BLaER1 (cell line): ENCODE results near the gene NPC1L1.
A peak's percentile ranks its signal among the peaks of the same experiment; 100 is the strongest.

Source experiments
- H3K27ac ChIP-seq: shearing (Covaris generic); formaldehyde crosslinking; 2 replicates; pipeline ENCODE4 v1.8.1; 2022
- H3K27me3 ChIP-seq: shearing (Covaris generic); formaldehyde crosslinking; 2 replicates; pipeline ENCODE4 v1.8.1; 2022
- H3K36me3 ChIP-seq: shearing (Covaris generic); formaldehyde crosslinking; 2 replicates; pipeline ENCODE4 v1.8.1; 2022
- H3K4me1 ChIP-seq: shearing (Covaris generic); formaldehyde crosslinking; 2 replicates; pipeline ENCODE4 v1.8.1; 2022
- H3K4me2 ChIP-seq: shearing (Covaris generic); formaldehyde crosslinking; 2 replicates; pipeline ENCODE4 v1.8.1; 2022
- H3K4me3 ChIP-seq: shearing (Covaris generic); formaldehyde crosslinking; 2 replicates; pipeline ENCODE4 v1.8.1; 2022
- H3K9ac ChIP-seq: shearing (Covaris generic); formaldehyde crosslinking; 2 replicates; pipeline ENCODE4 v1.8.1; 2022
- H3K9me3 ChIP-seq: shearing (Covaris generic); formaldehyde crosslinking; 2 replicates; pipeline ENCODE4 v1.8.1; 2022
- H4K20me1 ChIP-seq: shearing (Covaris generic); formaldehyde crosslinking; 2 replicates; pipeline ENCODE4 v1.8.1; 2022
- Cebpa-rat ChIP-seq: shearing (Covaris generic); IDR thresholded peaks from 2 replicates; pipeline ENCODE4 v1.8.1; 2022

The NPC1L1 gene

GRCh38 chr7:44505595-44505994 lies 35.5 kb downstream of the NPC1L1 start:
- H3K27ac ChIP-seq = no peak overlapping the region
- H3K9me3 ChIP-seq = peaks cover 45% of the 10 kb centered on the region
- no peaks in the 10 kb centered on the region for H3K4me1 ChIP-seq
- no peak overlapping the region for H3K4me3 ChIP-seq
- H3K4me2 ChIP-seq = no peak overlapping the region
- no peaks in the 10 kb centered on the region for H3K36me3 ChIP-seq
- TF ChIP-seq Cebpa-rat = no peak
- H3K27me3 ChIP-seq = no peaks in the 10 kb centered on the region
- no peak overlapping the region for H3K9ac ChIP-seq
- H4K20me1 ChIP-seq = no peaks in the 10 kb centered on the region

GRCh38 chr7:44498230-44498954 lies 42.7 kb downstream of the NPC1L1 start:
- Histone ChIP-seq H3K4me2 (no peak overlapping the region), H3K9me3 (no peaks in the 10 kb centered on the region), H3K27me3 (no peaks in the 10 kb centered on the region), H3K4me1 (no peaks in the 10 kb centered on the region), H3K27ac (no peak overlapping the region), H3K36me3 (no peaks in the 10 kb centered on the region), H4K20me1 (no peaks in the 10 kb centered on the region), H3K4me3 (no peak overlapping the region), H3K9ac (no peak overlapping the region)
- TF ChIP-seq Cebpa-rat = no peak

GRCh38 chr7:44497155-44498027 lies 43.7 kb downstream of the NPC1L1 start:
- H3K27ac ChIP-seq = no peak overlapping the region
- no peak overlapping the region for H3K4me2 ChIP-seq
- no peaks in the 10 kb centered on the region for H3K9me3 ChIP-seq
- H3K4me3 ChIP-seq = no peak overlapping the region
- H3K9ac ChIP-seq = no peak overlapping the region
- TF ChIP-seq Cebpa-rat = no peak
- H4K20me1 ChIP-seq = no peaks in the 10 kb centered on the region
- H3K36me3 ChIP-seq = no peaks in the 10 kb centered on the region
- no peaks in the 10 kb centered on the region for H3K4me1 ChIP-seq
- no peaks in the 10 kb centered on the region for H3K27me3 ChIP-seq

GRCh38 chr7:44496385-44496784 lies 44.7 kb downstream of the NPC1L1 start:
- TF ChIP-seq Cebpa-rat = no peak
- H3K36me3 ChIP-seq = no peaks in the 10 kb centered on the region
- no peak overlapping the region for H3K27ac ChIP-seq
- H3K4me1 ChIP-seq = 0 out of 2 replicates have a peak, but pooled peaks cover under 1% of the 10 kb centered on the region
- H3K9me3 ChIP-seq = no peaks in the 10 kb centered on the region
- H3K27me3 ChIP-seq = no peaks in the 10 kb centered on the region
- H3K9ac ChIP-seq = no peak overlapping the region
- no peaks in the 10 kb centered on the region for H4K20me1 ChIP-seq
- H3K4me2 ChIP-seq = no peak overlapping the region
- no peak overlapping the region for H3K4me3 ChIP-seq

GRCh38 chr7:44494960-44495359 lies 46.2 kb downstream of the NPC1L1 start:
- Histone ChIP-seq H3K9ac (no peak overlapping the region), H3K27ac (no peak overlapping the region), H3K4me2 (no peak overlapping the region), H3K27me3 (no peaks in the 10 kb centered on the region), H3K4me3 (no peak overlapping the region), H4K20me1 (no peaks in the 10 kb centered on the region), H3K9me3 (no peaks in the 10 kb centered on the region), H3K4me1 (0 out of 2 replicates have a peak, but pooled peaks cover 6% of the 10 kb centered on the region), H3K36me3 (no peaks in the 10 kb centered on the region)
- TF ChIP-seq Cebpa-rat = no peak

- TF ChIP-seq Cebpa-rat = no peak
- peaks cover 41% of the 10 kb centered on the region for H3K4me1 ChIP-seq
- H3K9ac ChIP-seq = peak overlapping the region; percentile 98; the same call in 1 of the 2 replicates
- no peaks in the 10 kb centered on the region for H3K27me3 ChIP-seq
- H3K27ac ChIP-seq = peak overlapping the region; percentile 99
- H3K9me3 ChIP-seq = no peaks in the 10 kb centered on the region
- peaks cover 10% of the 10 kb centered on the region; the same call in 1 of the 2 replicates for H4K20me1 ChIP-seq
- peak overlapping the region; percentile 78 for H3K4me2 ChIP-seq
- H3K36me3 ChIP-seq = peaks cover 8% of the 10 kb centered on the region; the same call in 1 of the 2 replicates
- H3K4me3 ChIP-seq = peak overlapping the region; percentile 90
Measured at GRCh38 chr7:44491229-44491628, 49.9 kb downstream of the NPC1L1 start.

GRCh38 chr7:44490351-44491200 lies 50.6 kb downstream of the NPC1L1 start, which contains the start of gene NUDCD3:
Gene NUDCD3, minus strand, starts transcription at chr7:44490658. Its CDS starts 58 bp downstream, at chr7:44490600.
- H3K4me1 ChIP-seq = peaks cover 47% of the 10 kb centered on the region
- no peaks in the 10 kb centered on the region for H3K9me3 ChIP-seq
- peak within 1 kb of the TSS; percentile 78 for H3K4me2 ChIP-seq
- peak within 1 kb of the TSS; percentile 99 for H3K27ac ChIP-seq
- peak within 1 kb of the TSS; percentile 90 for H3K4me3 ChIP-seq
- H3K36me3 ChIP-seq = peaks cover 15% of the 10 kb centered on the region; the same call in 1 of the 2 replicates
- TF ChIP-seq Cebpa-rat = no peak
- H3K27me3 ChIP-seq = no peaks in the 10 kb centered on the region
- peaks cover 17% of the 10 kb centered on the region; the same call in 1 of the 2 replicates for H4K20me1 ChIP-seq
- peak within 1 kb of the TSS; percentile 98 for H3K9ac ChIP-seq

- H3K36me3 ChIP-seq = peaks cover 21% of the 10 kb centered on the region
Measured at GRCh38 chr7:44489955-44490350, 51.2 kb downstream of the NPC1L1 start.

GRCh38 chr7:44488955-44489354 lies 52.2 kb downstream of the NPC1L1 start:
- H3K27me3 ChIP-seq = no peaks in the 10 kb centered on the region
- H3K27ac ChIP-seq = no peak overlapping the region
- peaks cover 7% of the 10 kb centered on the region for H3K9me3 ChIP-seq
- peak overlapping the region; percentile 78 for H3K4me2 ChIP-seq
- H3K4me1 ChIP-seq = peaks cover 58% of the 10 kb centered on the region
- H3K36me3 ChIP-seq = peaks cover 31% of the 10 kb centered on the region
- peaks cover 18% of the 10 kb centered on the region; the same call in 1 of the 2 replicates for H4K20me1 ChIP-seq
- TF ChIP-seq Cebpa-rat = no peak
- peak overlapping the region; percentile 90 for H3K4me3 ChIP-seq
- peak overlapping the region; percentile 98; the same call in 1 of the 2 replicates for H3K9ac ChIP-seq

More at GRCh38 chr7:44489955-44490350, 51.2 kb downstream of the NPC1L1 start:
- Histone ChIP-seq H3K4me3 (peak overlapping the region; percentile 90), H3K9ac (peak overlapping the region; percentile 98), H3K9me3 (no peaks in the 10 kb centered on the region), H3K27me3 (no peaks in the 10 kb centered on the region), H3K4me2 (peak overlapping the region; percentile 78), H3K4me1 (peaks cover 53% of the 10 kb centered on the region), H3K27ac (peak overlapping the region; percentile 99), H4K20me1 (peaks cover 18% of the 10 kb centered on the region; the same call in 1 of the 2 replicates)
- TF ChIP-seq Cebpa-rat = no peak
